PC-9 (cell line): ENCODE measurements around the gene SKP2.

ENCODE experiments used
- EZH2 ChIP-seq: fragments of 200-600 bp; sonication (generic); IDR thresholded peaks from 2 replicates; pipeline ENCODE4 v1.8.0; 2017; ENCODE audit warnings: antibody characterized with exemption, low read depth
- TF ChIP-seq, protein P1 (sequence below): fragments of 200-600 bp; sonication (generic); conservative IDR thresholded peaks from 2 replicates; pipeline ENCODE4 v1.6.1; 2017; ENCODE audit warnings: mixed run types, antibody characterized with exemption, mild to moderate bottlenecking, moderate library complexity

DNA sequence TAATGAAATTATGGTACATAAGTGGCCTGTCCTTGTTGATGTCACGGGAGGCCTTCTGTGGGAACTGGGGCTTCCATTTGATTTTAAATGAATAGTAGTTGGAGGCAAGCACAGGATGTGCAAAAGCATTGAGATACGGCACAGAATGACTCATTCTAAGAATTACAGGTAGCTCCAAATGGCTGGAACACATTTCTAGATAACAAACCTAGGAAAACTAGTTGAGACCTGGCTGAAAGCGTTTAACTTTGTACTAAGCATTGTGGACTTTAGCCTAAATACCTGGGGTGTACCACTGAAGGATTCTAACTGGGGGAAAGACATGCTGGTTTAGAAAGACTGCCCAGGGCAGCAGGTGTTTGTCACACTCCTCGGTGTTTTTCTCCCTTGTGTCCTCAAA is 9.4 kb downstream of the SKP2 start:
- TF ChIP-seq, protein P1, sequence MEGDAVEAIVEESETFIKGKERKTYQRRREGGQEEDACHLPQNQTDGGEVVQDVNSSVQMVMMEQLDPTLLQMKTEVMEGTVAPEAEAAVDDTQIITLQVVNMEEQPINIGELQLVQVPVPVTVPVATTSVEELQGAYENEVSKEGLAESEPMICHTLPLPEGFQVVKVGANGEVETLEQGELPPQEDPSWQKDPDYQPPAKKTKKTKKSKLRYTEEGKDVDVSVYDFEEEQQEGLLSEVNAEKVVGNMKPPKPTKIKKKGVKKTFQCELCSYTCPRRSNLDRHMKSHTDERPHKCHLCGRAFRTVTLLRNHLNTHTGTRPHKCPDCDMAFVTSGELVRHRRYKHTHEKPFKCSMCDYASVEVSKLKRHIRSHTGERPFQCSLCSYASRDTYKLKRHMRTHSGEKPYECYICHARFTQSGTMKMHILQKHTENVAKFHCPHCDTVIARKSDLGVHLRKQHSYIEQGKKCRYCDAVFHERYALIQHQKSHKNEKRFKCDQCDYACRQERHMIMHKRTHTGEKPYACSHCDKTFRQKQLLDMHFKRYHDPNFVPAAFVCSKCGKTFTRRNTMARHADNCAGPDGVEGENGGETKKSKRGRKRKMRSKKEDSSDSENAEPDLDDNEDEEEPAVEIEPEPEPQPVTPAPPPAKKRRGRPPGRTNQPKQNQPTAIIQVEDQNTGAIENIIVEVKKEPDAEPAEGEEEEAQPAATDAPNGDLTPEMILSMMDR: no peak
- no peak for TF ChIP-seq EZH2
